A549 (cell line): ENCODE measurements around the gene TMEM97.

Experiments
- EP300 ChIP-seq, 2 experiments: fragments of >200 bp; sonication (Bioruptor Twin); formaldehyde crosslinking; IDR thresholded peaks; 2 replicates in 1 of 2; 3 replicates in 1 of 2; pipeline ENCODE4 v1.6.1; 2016 to 2017
- PHF8 ChIP-seq: fragments of 200-600 bp; sonication (generic); IDR thresholded peaks from 2 replicates; pipeline ENCODE4 v1.6.1; 2016; ENCODE audit warnings: low read depth, mild to moderate bottlenecking, antibody characterized with exemption, moderate library complexity, borderline replicate concordance
- TF ChIP-seq, protein P1 (sequence below): fragments of >200 bp; sonication (Bioruptor Twin); formaldehyde crosslinking; IDR thresholded peaks from 3 replicates; pipeline ENCODE4 v1.5.1; 2016
- TF ChIP-seq, protein P2 (sequence below): IDR thresholded peaks from 2 replicates; pipeline ENCODE4 v1.6.1; 2012

DNA sequence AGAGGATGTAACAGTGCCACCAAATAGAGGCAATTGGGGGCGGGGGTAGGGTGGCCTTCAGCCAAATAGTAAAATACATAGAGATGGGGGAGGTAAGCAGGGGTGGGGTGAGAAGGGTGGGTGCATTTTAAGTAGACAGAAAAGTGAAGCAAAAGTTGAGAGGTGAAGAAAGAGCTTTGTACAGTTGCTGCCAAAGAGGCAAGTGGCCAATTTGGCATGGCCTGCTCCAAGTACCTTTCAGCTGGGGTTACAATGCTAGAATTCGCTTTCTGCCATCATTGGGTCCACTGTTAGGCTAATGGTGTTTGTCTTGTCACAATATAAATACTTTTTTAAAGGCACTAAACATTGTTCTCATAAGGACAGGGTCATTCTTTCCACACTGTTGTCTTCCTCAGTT lies 5.2 kb upstream of the TMEM97 start:
- TF ChIP-seq, protein P1, sequence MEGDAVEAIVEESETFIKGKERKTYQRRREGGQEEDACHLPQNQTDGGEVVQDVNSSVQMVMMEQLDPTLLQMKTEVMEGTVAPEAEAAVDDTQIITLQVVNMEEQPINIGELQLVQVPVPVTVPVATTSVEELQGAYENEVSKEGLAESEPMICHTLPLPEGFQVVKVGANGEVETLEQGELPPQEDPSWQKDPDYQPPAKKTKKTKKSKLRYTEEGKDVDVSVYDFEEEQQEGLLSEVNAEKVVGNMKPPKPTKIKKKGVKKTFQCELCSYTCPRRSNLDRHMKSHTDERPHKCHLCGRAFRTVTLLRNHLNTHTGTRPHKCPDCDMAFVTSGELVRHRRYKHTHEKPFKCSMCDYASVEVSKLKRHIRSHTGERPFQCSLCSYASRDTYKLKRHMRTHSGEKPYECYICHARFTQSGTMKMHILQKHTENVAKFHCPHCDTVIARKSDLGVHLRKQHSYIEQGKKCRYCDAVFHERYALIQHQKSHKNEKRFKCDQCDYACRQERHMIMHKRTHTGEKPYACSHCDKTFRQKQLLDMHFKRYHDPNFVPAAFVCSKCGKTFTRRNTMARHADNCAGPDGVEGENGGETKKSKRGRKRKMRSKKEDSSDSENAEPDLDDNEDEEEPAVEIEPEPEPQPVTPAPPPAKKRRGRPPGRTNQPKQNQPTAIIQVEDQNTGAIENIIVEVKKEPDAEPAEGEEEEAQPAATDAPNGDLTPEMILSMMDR = no peak
- TF ChIP-seq EP300 (IDR thresholded peaks at IDR 0.05) (no peak), PHF8 (no peak)
- TF ChIP-seq, protein P2, sequence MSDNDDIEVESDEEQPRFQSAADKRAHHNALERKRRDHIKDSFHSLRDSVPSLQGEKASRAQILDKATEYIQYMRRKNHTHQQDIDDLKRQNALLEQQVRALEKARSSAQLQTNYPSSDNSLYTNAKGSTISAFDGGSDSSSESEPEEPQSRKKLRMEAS = no peak
